ENCODE results near the gene NAV3.

NAV3 gene

DNA sequence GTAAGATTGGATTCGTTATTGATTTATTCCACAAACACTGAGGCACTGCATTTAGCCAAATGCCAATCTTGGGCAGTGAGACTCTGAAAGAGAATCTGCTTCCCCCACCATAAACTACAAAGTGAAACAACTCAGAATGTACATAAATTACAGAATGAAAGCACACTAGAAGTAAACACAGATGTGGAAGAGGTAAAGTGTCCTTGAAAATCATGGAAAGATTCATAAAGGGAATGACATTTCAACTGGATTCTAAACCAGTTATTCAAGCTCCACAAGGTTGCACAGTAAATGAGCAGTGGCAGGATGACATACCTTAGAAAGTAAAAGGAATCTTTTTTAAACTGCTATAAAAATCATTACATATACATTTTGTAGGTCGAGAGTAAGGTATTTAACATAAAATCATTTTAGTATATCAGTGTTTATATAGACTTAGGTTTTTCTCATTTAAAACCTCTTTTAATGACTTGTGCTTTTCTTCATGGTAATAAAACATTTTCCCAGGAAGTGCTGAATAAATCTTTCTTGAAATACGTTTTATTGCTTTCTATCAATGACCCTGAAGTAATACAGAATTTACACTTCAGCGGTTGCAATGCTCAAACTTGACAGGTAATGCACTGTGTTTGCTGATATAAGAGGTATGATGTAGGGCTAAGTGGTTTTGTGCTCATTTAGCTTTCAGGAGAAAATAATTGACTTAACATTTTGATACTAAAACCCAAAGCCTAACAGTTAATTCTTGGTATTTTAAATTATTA is 270.6 kb downstream of the NAV3 start:
- TF ChIP-seq, protein P1, sequence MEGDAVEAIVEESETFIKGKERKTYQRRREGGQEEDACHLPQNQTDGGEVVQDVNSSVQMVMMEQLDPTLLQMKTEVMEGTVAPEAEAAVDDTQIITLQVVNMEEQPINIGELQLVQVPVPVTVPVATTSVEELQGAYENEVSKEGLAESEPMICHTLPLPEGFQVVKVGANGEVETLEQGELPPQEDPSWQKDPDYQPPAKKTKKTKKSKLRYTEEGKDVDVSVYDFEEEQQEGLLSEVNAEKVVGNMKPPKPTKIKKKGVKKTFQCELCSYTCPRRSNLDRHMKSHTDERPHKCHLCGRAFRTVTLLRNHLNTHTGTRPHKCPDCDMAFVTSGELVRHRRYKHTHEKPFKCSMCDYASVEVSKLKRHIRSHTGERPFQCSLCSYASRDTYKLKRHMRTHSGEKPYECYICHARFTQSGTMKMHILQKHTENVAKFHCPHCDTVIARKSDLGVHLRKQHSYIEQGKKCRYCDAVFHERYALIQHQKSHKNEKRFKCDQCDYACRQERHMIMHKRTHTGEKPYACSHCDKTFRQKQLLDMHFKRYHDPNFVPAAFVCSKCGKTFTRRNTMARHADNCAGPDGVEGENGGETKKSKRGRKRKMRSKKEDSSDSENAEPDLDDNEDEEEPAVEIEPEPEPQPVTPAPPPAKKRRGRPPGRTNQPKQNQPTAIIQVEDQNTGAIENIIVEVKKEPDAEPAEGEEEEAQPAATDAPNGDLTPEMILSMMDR (conservative IDR thresholded peaks at IDR 0.05), result no peak

DNA sequence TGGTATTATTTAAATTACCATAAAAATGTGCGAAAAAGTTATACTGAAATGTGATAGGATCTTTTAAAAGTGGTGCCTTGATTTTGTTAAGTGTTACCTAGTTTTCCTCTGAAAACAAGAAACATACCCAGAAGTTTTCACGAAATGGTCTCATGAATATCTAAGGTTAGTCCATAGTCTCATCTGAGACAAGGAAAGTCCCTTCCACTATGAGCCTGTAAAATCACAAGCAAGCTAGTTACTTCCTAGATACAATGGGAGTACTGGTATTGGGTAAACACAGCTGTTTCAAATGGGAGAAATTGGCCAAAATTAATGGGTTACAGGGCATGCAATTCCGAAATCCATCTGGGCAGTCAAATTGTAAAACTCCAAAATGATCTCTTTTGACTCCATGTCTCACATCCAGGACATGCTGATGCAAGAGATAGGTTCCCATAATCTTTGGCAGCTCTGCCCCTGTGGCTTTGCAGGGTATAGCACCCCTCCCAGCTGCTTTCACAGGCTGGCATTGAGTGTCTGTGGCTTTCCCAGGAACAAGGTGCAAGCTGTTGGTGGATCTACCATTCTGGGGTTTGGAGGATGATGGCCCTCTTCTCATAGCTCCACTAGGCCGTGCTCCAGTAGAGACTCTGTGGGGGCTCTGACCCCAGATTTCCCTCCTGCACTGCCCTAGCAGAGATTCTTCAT is 271.4 kb downstream of the NAV3 start:
- TF ChIP-seq, protein P1 (conservative IDR thresholded peaks at IDR 0.05), result peak; percentile 32; the same call in 1 of the 2 replicates
- H3K27ac ChIP-seq, result peak overlapping the region; percentile 73

More for the DNA sequence above, 270.6 kb downstream of the NAV3 start:
- peak overlapping the region; percentile 73 for H3K27ac ChIP-seq

DNA sequence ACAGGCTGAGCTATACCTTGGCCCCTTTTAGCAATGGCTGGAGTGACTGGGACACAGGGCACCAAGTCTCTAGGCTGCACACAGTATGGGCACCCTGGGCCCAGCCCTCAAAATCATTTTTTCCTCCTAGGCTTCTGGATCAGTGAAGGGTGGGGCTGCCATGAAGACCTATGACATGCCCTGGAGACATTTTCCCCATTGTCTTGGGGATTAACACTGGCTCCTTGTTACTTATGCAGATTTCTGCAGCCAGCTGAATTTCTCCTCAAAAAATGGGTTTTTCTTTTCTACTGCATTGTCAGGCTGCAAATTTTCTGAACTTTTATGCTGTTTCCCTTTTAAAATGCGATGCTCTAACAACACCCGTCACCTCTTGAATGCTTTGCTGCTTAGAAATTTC is 272.1 kb downstream of the NAV3 start:
- peak overlapping the region; percentile 73 for H3K27ac ChIP-seq

DNA sequence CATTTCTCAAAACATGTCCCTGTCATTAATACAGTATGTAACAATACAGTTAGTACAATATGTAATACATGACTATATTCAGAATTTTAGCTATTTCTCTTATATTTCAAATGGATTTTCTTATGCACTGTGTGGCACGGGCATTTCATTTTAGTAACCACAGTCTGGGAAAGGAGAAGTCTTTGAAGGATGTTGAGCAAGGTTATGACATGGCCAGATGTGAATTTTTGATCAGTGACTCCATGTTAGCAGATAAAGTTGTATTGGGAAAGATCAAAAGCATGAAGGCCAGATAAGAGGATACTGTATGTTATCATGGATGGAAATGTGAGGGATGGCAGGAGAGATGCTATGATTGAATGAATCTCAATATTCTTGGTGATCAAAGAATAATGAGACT is 285.2 kb downstream of the NAV3 start:
- TF ChIP-seq, protein P1 (conservative IDR thresholded peaks at IDR 0.05), result no peak
- no peak overlapping the region for H3K27ac ChIP-seq

DNA sequence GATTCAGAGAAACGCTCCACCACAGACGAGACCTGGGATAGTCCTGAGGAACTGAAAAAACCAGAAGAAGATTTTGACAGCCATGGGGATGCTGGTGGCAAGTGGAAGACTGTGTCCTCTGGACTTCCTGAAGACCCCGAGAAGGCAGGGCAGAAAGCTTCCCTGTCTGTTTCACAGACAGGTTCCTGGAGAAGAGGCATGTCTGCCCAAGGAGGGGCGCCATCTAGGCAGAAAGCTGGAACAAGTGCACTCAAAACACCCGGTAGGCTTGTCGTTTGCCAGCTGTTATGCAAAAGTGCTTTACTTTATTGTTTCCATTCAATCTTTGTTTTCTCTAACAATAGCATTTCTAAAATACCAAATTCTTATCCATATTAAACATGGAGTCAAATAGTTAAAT is 287.3 kb downstream of the NAV3 start:
- peak overlapping the region; percentile 77; the same call in 1 of the 2 replicates for H3K27ac ChIP-seq
- TF ChIP-seq, protein P1 (conservative IDR thresholded peaks at IDR 0.05), result no peak

DNA sequence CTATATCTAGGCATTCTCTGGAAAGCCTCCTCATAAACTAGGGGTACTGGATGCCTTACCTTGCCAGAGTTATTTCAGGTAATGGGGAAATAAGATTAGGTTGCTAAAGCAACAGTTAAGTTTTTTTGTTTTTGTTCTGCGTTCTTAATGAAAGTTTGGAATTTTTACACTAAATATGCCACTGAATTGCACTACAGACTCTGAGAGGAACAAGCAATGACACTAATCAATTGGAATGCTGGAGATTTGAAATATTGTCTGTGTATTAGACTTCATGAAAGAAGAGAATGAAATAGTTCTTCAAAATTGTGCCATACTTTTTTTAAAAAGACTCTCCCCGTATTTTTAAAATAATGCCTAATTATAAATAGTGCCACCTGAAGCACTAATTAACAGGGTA is 287.8 kb downstream of the NAV3 start:
- H3K27ac ChIP-seq, result peak overlapping the region; percentile 77
- TF ChIP-seq, protein P1 (conservative IDR thresholded peaks at IDR 0.05), result no peak

DNA sequence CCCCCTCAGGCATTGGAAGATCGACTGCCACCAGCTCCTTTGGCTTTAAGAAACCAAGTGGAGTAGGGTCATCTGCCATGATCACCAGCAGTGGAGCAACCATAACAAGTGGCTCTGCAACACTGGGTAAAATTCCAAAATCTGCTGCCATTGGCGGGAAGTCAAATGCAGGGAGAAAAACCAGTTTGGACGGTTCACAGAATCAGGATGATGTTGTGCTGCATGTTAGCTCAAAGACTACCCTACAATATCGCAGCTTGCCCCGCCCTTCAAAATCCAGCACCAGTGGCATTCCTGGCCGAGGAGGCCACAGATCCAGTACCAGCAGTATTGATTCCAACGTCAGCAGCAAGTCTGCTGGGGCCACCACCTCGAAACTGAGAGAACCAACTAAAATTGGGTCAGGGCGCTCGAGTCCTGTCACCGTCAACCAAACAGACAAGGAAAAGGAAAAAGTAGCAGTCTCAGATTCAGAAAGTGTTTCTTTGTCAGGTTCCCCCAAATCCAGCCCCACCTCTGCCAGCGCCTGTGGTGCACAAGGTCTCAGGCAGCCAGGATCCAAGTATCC is 288.7 kb downstream of the NAV3 start:
- H3K27ac ChIP-seq, result peak overlapping the region; percentile 77
- TF ChIP-seq, protein P1 (conservative IDR thresholded peaks at IDR 0.05), result no peak
